K562 (cell line): Measurements from ENCODE around the gene SLC7A4. TPM values are rescaled to one million over a fixed set of nuclear protein-coding genes. Genes with fewer than 3 reads are reported as not detected.

ENCODE experiments used
- ATF2 ChIP-seq: sonication (generic); formaldehyde crosslinking; IDR thresholded peaks from 2 replicates; pipeline ENCODE4 v1.8.1; 2022; ENCODE audit warnings: missing genetic modification reagents
- ETV5 ChIP-seq: sonication (generic); formaldehyde crosslinking; IDR thresholded peaks from 2 replicates; pipeline ENCODE4 v1.4.0; 2020; ENCODE audit warnings: low read depth, mild to moderate bottlenecking, missing genetic modification reagents
- GTF2B ChIP-seq: IDR thresholded peaks from 2 replicates; pipeline ENCODE4 v1.6.1; 2011; ENCODE audit not compliant: insufficient read length; ENCODE audit errors: extremely low read depth
- MXD1 ChIP-seq: fragments of 250-450 bp; sonication (Bioruptor Pico); IDR thresholded peaks from 2 replicates; pipeline ENCODE4 v1.8.0; 2021; ENCODE audit warnings: borderline replicate concordance, mild to moderate bottlenecking, moderate library complexity; ENCODE audit not compliant: poor library complexity, severe bottlenecking
- MYC ChIP-seq, 2 experiments: fragments of 250-450 bp in 1 of 2; sonication (Bioruptor Pico) in 1 of 2; IDR thresholded peaks; 2 replicates each; pipeline versions ENCODE4 v1.5.1 to v1.6.1; 2012 to 2021; ENCODE audit warnings: low read depth in 2 of 2, borderline replicate concordance in 1 of 2, improper control_type of control experiment in 1 of 2, low read length in 1 of 2, mild to moderate bottlenecking in 1 of 2, moderate library complexity in 1 of 2
- NR0B1 ChIP-seq: fragments of 450-650 bp; IDR thresholded peaks from one replicate; pipeline ENCODE4 v1.6.1; 2018; ENCODE audit warnings: mild to moderate bottlenecking, moderate library complexity; ENCODE audit not compliant: partially characterized antibody
- PHB ChIP-seq: fragments of 250-450 bp; sonication (Bioruptor Pico); IDR thresholded peaks from 2 replicates; pipeline ENCODE4 v1.5.0; 2021
- SMAD1 ChIP-seq: fragments of 150-350 bp; IDR thresholded peaks from 2 replicates; pipeline ENCODE4 v1.6.1; 2014; ENCODE audit warnings: low read length, low read depth; ENCODE audit not compliant: partially characterized antibody
- ZBTB40 ChIP-seq, 2 experiments: fragments of 450-650 bp in 1 of 2; sonication (generic) in 1 of 2; formaldehyde crosslinking in 1 of 2; IDR thresholded peaks; 2 replicates each; pipeline versions ENCODE4 v1.7.1 to v1.9.0; 2016 to 2022; ENCODE audit warnings: inconsistent platforms in 1 of 2, mild to moderate bottlenecking in 1 of 2, missing genetic modification reagents in 1 of 2
- ZNF707 ChIP-seq: fragments of 250-450 bp; sonication (Bioruptor Pico); conservative IDR thresholded peaks from 2 replicates; pipeline ENCODE4 v1.8.0; 2022; ENCODE audit warnings: inconsistent platforms, mild to moderate bottlenecking, moderate library complexity
- polyA plus RNA-seq, 8 experiments: library from polyadenylated mRNA; depleted of rRNA in 4 of 8; stranded (reverse) in 5 of 8; unstranded in 3 of 8; fragments of >200 nt; fragmentation: Nextera tagmentation in 2 of 8; fragmentation: Illumina TruSeq in 1 of 8; extraction: Ambion mirVana in 2 of 8; extraction: Trizol in 1 of 8; gene quantifications; 2 replicates each; pipeline versions ENCODE4 v1.2.1 to v1.2.3, GENCODE V29; 2011 to 2014; ENCODE audit warnings: inconsistent platforms in 1 of 8, missing spikeins in 1 of 8
- total RNA-seq, 7 experiments: library from RNA; depleted of rRNA in 6 of 7; stranded (reverse); fragments of >200 nt in 6 of 7; fragmentation: Illumina TruSeq in 2 of 7; extraction: Trizol in 2 of 7; gene quantifications; 2 replicates each; pipeline versions ENCODE4 v1.2.1 to v1.2.3, GENCODE V29; 2011 to 2021; ENCODE audit warnings: low replicate concordance in 1 of 7

The SLC7A4 gene
- total and polyA plus RNA-seq, 9 of the 15 experiments (the other 6 are each of a cell fraction or from before 2014, with no cell fraction given): not detected

- TF ChIP-seq ZBTB40 (IDR thresholded peaks at IDR 0.05) (no peak), ZBTB40 (CRISPR knock-in tag; IDR thresholded peaks at IDR 0.05) (no peak), PHB (CRISPR knock-in tag) (peak; percentile 6; the same call in 1 of the 2 replicates), MYC (IDR thresholded peaks at IDR 0.05; ENCODE audit: low read depth, low read length) (no peak), MYC (CRISPR knock-in tag; IDR thresholded peaks at IDR 0.05; ENCODE audit: borderline replicate concordance, low read depth) (no peak), ETV5 (CRISPR knock-in tag) (no peak), SMAD1 (no peak), ZNF707 (CRISPR knock-in tag) (peak; percentile 55), NR0B1 (no peak), MXD1 (peak; percentile 3), ATF2 (CRISPR knock-in tag) (no peak), GTF2B (no peak)
These were observed 49.8 kb downstream of the SLC7A4 start (continued) for GRCh38 chr22:20982563-20982882.
